ENCODE data around the gene PIERCE2.
"Not testable (repeated sequence)": the region's sequence is repeated elsewhere in the genome, so short reads cannot be mapped to it uniquely, and the experiment has no call there.

Gene PIERCE2

DNA sequence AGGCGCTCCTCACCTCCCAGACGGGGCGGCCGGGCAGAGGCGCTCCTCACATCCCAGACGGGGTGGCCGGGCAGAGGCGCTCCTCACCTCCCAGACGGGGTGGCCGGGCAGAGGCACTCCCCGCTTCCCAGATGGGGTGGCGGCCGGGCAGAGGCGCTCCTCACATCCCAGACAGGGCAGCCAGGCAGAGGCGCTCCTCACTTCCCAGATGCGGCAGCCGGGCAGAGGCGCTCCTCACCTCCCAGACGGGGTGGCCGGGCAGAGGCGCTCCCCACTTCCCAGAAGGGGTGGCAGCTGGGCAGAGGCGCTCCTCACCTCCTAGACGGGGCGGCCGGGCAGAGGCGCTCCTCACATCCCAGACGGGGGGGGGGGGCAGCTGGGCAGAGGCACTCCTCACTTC, 37.6 kb downstream of the PIERCE2 start:
- not testable (repeated sequence) for H3K4me1 ChIP-seq (ENCODE audit: control insufficient read depth, insufficient read depth, low read length); H3K9ac ChIP-seq (ENCODE audit: low read length); H3K27me3 ChIP-seq (ENCODE audit: control insufficient read depth, insufficient read depth, low read length); H3K9me3 ChIP-seq (ENCODE audit: control insufficient read depth, low read length); H3K36me3 ChIP-seq (ENCODE audit: control insufficient read depth, insufficient read depth, low read length); H3K4me3 ChIP-seq (ENCODE audit: low read length)

- H3K36me3 ChIP-seq (ENCODE audit: control insufficient read depth, insufficient read depth, low read length); H3K4me3 ChIP-seq (ENCODE audit: low read length); H3K9ac ChIP-seq (ENCODE audit: low read length); H3K4me1 ChIP-seq (ENCODE audit: control insufficient read depth, insufficient read depth, low read length); H3K27me3 ChIP-seq (ENCODE audit: control insufficient read depth, insufficient read depth, low read length); H3K9me3 ChIP-seq (ENCODE audit: control insufficient read depth, low read length): not testable (repeated sequence)
Observed at GRCh38 chr15:55446379-55447029, 38.2 kb downstream of the PIERCE2 start.

DNA sequence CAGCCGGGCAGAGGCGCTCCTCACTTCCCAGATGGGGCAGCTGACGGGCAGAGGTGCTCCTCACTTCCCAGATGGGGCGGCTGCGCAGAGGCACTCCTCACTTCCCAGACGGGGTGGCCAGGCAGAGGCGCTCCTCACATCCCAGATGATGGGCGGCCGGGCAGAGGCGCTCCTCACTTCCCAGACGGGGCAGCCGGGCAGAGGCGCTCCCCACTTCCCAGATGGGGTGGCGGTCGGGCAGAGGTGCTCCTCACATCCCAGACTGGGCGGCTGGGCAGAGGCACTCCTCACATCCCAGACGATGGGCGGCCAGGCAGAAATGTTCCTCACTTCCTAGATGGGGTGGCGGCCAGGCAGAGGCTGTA, 38.7 kb downstream of the PIERCE2 start:
- H3K4me3 ChIP-seq (ENCODE audit: low read length); H3K9ac ChIP-seq (ENCODE audit: low read length); H3K27me3 ChIP-seq (ENCODE audit: control insufficient read depth, insufficient read depth, low read length); H3K9me3 ChIP-seq (ENCODE audit: control insufficient read depth, low read length); H3K36me3 ChIP-seq (ENCODE audit: control insufficient read depth, insufficient read depth, low read length); H3K4me1 ChIP-seq (ENCODE audit: control insufficient read depth, insufficient read depth, low read length): not testable (repeated sequence)

- H3K4me3 ChIP-seq (ENCODE audit: low read length): no peak overlapping the region
- H3K36me3 ChIP-seq (ENCODE audit: control insufficient read depth, insufficient read depth, low read length): no peaks in the 10 kb centered on the region
- H3K4me1 ChIP-seq (ENCODE audit: control insufficient read depth, insufficient read depth, low read length): no peaks in the 10 kb centered on the region
- H3K9me3 ChIP-seq (ENCODE audit: control insufficient read depth, low read length): no peaks in the 10 kb centered on the region
- no peak overlapping the region for H3K9ac ChIP-seq (ENCODE audit: low read length)
- H3K27me3 ChIP-seq (ENCODE audit: control insufficient read depth, insufficient read depth, low read length): no peaks in the 10 kb centered on the region
Observed at GRCh38 chr15:55457401-55458022, 49.2 kb downstream of the PIERCE2 start.

GRCh38 chr15:55461447-55461846, 53.2 kb downstream of the PIERCE2 start:
- Histone ChIP-seq H3K9me3 (ENCODE audit: control insufficient read depth, low read length) (no peaks in the 10 kb centered on the region), H3K4me3 (ENCODE audit: low read length) (no peak overlapping the region), H3K27me3 (ENCODE audit: control insufficient read depth, insufficient read depth, low read length) (no peaks in the 10 kb centered on the region), H3K36me3 (ENCODE audit: control insufficient read depth, insufficient read depth, low read length) (no peaks in the 10 kb centered on the region), H3K9ac (ENCODE audit: low read length) (no peak overlapping the region), H3K4me1 (ENCODE audit: control insufficient read depth, insufficient read depth, low read length) (no peaks in the 10 kb centered on the region)

- H3K9ac ChIP-seq (ENCODE audit: low read length): no peak overlapping the region
- H3K4me3 ChIP-seq (ENCODE audit: low read length): no peak overlapping the region
- H3K36me3 ChIP-seq (ENCODE audit: control insufficient read depth, insufficient read depth, low read length): no peaks in the 10 kb centered on the region
- H3K27me3 ChIP-seq (ENCODE audit: control insufficient read depth, insufficient read depth, low read length): no peaks in the 10 kb centered on the region
- H3K4me1 ChIP-seq (ENCODE audit: control insufficient read depth, insufficient read depth, low read length): no peaks in the 10 kb centered on the region
- no peaks in the 10 kb centered on the region for H3K9me3 ChIP-seq (ENCODE audit: control insufficient read depth, low read length)
Observed at GRCh38 chr15:55468321-55468720, 60.0 kb downstream of the PIERCE2 start.

All from mucosa of stomach (tissue), 1 donor.